Mononuclear cell (primary cell): ENCODE data around the gene MSMB. TPM values are rescaled to one million over a fixed set of nuclear protein-coding genes. Genes with fewer than 3 reads are reported as not detected.
"Not testable (repeated sequence)": the region's sequence is repeated elsewhere in the genome, so short reads cannot be mapped to it uniquely, and the experiment has no call there.

Experiments used
- H3K27me3 ChIP-seq: 2 replicates; pipeline ENCODE4 v1.6.0; 2011; ENCODE audit warnings: low read length, control low read depth; ENCODE audit not compliant: insufficient read depth
- H3K4me1 ChIP-seq: 2 replicates; pipeline ENCODE4 v1.5.1; 2011; ENCODE audit warnings: mild to moderate bottlenecking, low read length, control low read depth; ENCODE audit not compliant: insufficient read depth
- H3K4me3 ChIP-seq: 2 replicates; pipeline ENCODE4 v1.5.1; 2011; ENCODE audit warnings: mild to moderate bottlenecking, low read length, moderate library complexity
- H3K9me3 ChIP-seq: 2 replicates; pipeline ENCODE4 v1.5.1; 2011; ENCODE audit warnings: low read depth, mild to moderate bottlenecking, control low read depth, low read length
- total RNA-seq: library from RNA; depleted of rRNA; stranded (reverse); fragments of >200 nt; gene quantifications from one replicate; pipeline ENCODE4 v1.2.3, GENCODE V29; 2012

Gene MSMB
- total RNA-seq, 1 donor: not detected

DNA sequence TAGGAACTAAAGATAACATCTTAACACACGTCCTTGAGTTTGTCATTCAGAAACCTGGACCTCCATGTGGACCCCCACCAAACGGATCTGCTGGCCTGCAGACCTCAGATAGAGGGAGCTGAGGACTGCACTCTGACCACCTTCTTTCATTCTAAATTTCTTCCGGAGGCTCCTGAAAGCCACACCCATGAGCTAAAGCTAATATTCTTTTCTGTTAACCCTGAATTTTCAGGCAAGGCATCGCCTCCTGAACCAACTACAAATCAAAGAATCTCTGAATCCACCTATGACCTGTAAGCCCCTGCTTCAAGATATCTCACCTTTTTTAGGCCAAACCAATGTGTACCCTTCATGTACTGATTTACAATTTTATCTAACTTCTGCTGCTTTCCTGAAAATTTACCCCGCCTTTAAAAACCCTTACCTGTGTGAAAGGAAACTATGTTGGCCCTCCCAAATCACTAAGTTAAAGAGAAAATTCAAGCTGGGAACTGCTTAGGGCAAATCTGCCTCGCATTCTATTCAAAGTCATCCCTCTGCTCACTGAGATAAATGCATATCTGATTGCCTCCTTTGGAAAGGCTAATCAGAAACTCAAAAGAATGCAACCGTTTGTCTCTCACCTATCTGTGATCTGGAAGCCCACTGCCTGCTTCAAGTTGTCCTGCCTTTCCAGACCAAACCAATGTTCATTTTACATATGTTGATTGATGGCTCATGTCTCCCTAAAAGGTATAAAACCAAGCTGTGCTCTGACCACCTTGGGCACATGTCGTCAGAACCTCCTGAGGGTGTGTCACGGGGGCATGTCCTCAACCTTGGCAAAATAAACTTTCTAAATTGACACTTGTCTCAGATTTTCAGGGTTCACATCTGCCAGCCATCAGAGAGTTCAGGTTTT is 7.7 kb upstream of the MSMB start:
- Histone ChIP-seq H3K4me1 (peaks cover 13% of the 10 kb centered on the region), H3K9me3 (peaks cover 7% of the 10 kb centered on the region), H3K27me3 (no peaks in the 10 kb centered on the region), H3K4me3 (no peak overlapping the region)

DNA sequence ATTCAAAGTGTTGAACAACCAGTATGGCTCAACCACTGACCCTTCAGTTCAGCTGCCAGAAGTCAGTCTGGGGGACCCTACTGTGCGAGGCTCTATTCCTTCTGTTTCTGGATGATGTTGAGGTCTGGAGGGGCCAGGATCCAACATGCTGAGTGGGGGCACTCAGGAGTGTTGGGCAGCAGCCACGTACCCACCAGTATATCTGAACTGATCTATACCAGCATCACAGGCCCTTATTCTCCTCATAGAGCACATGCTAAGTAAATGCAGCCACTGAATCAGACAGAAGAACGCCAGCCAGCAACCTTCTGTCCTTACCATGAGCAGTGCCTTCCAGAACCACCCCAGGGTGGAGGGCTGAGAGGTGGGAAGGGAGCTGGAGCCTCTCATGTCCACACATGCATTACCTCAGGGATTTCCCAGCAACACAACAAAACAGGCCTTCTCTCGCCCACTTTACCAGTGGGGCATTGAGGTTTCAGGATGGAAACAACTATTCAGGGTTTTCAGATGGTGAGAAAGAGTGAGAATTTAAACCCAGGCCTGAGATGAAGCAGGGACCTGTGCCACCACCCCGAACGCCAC is 6.8 kb upstream of the MSMB start:
- H3K4me1 ChIP-seq: peaks cover 13% of the 10 kb centered on the region
- no peaks in the 10 kb centered on the region for H3K27me3 ChIP-seq
- no peak overlapping the region for H3K4me3 ChIP-seq
- H3K9me3 ChIP-seq: peaks cover 7% of the 10 kb centered on the region

DNA sequence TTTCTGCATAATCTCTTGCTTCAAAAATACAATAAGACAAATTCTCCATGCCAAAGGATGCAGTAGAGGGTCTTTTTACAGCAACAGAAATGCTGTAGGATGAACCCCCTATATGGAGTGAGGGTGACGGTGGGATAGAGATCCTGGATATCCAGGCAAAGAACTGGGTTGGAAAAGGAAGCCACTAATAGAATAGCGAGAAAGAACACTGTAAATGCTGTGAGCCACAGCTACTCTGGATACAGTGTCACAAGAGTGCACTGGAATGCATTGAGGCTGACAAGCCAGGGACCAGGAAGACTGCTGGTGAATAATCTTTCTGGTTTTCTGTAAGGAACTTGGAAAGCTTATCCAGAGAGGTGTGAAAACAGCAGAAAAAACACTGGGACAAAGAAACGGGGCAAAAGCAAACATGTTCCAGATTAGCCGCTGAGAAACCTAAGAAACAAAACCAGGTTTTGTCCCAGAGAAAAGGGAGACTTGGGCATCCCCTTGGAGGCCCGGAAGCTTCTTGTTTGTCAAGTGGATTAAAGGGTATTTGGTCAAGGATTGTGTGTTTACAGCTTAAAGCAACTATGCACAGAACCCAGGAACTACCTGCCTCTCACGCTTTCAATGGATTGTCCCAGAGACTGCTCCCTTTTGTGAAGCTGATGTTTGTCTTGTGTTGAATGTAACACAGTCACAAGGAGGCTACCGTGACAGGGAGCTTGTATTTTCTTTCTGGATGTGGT is 6.2 kb upstream of the MSMB start:
- H3K27me3 ChIP-seq: no peaks in the 10 kb centered on the region
- peaks cover 3% of the 10 kb centered on the region for H3K9me3 ChIP-seq
- H3K4me3 ChIP-seq: no peak overlapping the region
- peaks cover 13% of the 10 kb centered on the region for H3K4me1 ChIP-seq

DNA sequence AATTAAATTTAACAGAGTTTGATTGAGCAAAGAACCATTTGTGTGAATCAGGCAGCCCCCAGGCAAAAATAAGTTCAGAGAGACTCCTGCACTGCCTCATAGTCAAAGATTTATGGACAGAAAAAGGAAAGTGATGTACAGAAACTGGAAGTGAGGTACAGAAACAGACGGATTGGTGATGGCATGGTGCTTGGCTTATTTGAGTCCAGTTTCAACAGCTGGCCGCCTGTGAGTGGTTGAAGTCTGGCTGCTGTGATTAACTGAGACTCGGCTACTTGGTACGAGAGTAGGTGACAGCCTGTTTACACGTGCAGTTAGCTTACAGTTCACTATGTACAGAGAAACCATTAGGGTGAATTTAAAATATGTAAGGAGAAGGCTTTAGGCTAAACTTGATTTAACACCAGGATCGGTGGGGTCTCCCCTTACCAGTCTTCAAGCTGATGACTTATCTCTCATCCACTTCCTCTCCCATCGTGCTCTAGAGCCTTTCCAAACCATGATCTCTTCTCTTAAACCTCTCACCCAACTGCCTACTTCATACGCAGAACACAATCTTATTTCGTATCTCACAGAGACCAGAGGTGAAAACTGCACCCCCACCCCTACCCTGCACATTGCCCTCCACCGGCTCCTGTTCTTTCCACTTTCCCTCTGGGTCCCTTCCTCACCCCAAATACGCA is 5.0 kb upstream of the MSMB start:
- no peaks in the 10 kb centered on the region for H3K27me3 ChIP-seq
- H3K4me1 ChIP-seq: peaks cover 13% of the 10 kb centered on the region
- H3K4me3 ChIP-seq: no peak overlapping the region
- H3K9me3 ChIP-seq: no peaks in the 10 kb centered on the region

DNA sequence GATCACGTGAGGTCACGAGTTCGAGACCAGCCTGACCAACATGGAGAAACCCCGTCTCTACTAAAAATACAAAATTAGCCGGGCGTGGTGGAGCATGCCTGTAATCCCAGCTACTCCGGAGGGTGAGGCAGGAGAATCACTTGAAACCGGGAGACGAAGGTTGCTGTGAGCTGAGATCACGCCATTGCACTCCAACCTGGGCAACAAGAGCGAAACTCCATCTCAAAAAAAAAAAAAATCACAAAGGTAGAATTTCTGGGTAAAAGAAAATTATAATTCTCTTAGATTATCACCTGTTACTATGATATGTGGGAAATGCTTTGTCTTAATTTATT is 3.4 kb upstream of the MSMB start:
- H3K4me3 ChIP-seq, H3K27me3 ChIP-seq, H3K9me3 ChIP-seq, H3K4me1 ChIP-seq: not testable (repeated sequence)

DNA sequence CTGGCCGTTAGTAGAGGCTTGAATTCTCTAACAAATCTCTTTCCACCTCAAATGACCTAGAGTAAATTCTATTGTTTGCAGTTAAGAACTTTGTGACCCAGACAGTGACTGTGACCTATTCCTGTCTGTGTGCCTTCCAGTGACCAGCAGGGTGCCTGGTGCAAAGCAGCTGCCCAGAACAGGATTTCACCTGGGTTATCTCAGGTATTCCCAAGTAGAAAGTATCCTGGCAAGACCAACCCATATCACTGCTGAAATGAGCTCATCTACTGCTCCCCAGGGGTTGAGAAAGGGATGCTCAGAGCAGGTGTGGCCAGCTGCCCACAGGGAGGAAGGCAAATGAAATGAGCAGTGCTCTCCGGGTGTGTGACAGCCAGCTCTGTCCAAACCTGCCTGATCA is 2.1 kb upstream of the MSMB start:
- H3K27me3 ChIP-seq: no peaks in the 10 kb centered on the region
- no peak overlapping the region for H3K4me3 ChIP-seq
- no peaks in the 10 kb centered on the region for H3K9me3 ChIP-seq
- H3K4me1 ChIP-seq: no peaks in the 10 kb centered on the region

DNA sequence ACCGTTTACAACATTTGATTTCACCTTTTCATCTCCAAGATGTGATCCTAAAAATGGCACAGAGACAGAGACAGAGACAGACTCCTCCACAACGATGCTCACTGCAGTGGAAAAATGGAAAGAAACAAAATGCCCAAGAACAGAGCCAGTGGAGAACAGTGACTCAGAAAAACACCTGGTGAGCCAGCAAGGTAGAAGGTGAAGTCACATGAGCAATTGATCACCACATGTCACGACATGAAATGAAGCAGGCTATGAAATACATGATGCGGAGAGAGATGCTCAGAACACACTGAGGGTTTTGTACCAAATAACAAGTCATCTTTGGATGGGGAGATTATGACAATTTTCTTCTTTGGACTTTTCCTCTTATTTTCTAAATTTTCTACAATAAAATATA is 3.5 kb downstream of the MSMB start:
- no peak overlapping the region for H3K4me3 ChIP-seq
- H3K9me3 ChIP-seq: no peaks in the 10 kb centered on the region
- H3K4me1 ChIP-seq: no peaks in the 10 kb centered on the region
- H3K27me3 ChIP-seq: no peaks in the 10 kb centered on the region

DNA sequence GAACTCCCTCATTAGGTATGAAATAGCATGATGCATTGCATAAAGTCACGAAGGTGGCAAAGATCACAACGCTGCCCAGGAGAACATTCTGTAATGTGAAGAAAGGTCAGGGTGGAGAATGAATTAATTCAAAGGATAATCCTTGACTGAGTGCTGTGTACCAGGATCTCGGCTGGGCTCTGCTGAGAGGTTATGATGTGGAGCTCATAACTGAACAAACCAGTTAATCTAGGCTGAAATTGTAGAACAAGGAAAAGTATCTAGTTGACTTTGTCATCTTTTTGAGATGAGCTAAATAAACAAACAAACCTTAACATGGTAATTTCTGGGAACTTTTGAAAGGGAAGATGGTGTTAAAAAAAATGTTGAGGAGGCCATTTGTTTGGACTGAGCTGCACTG is 6.1 kb downstream of the MSMB start:
- Histone ChIP-seq H3K9me3 (no peaks in the 10 kb centered on the region), H3K27me3 (no peaks in the 10 kb centered on the region), H3K4me1 (no peaks in the 10 kb centered on the region), H3K4me3 (no peak overlapping the region)

DNA sequence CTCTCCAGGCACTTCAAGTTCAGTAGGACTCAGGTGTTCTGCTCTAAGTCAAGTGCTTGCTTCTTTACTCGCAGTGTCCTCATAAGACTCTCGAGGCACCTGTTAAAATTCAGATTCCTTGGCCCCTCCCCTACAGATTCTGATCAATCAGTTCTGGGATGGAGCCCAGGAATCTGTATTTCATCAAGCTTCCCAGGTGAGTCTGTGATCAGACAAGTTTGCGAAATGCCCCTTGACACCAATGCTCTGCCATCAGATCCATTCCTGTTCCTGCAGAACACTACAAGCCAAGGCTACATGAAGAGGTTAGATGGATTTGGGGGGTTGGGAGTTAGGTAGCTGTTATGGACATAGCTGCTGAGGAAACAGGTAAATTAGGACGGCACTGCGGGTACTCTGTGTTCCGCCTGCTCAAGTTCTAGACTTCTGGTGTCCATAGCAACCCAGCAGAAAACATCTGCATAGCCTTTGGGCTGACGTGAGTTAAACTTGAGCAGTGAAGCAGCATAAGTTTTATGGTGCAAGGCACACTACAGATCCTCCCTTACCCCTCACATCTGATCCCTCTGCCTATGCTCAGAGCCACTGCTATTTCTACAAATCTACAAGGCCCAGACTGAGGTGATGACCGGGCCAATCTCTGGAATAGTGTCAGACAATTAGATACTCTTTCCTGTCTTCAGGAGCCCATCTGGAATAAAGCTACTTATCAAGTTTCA is 8.8 kb downstream of the MSMB start:
- H3K4me3 ChIP-seq: no peak overlapping the region
- no peaks in the 10 kb centered on the region for H3K27me3 ChIP-seq
- H3K4me1 ChIP-seq: peaks cover 3% of the 10 kb centered on the region
- no peaks in the 10 kb centered on the region for H3K9me3 ChIP-seq

DNA sequence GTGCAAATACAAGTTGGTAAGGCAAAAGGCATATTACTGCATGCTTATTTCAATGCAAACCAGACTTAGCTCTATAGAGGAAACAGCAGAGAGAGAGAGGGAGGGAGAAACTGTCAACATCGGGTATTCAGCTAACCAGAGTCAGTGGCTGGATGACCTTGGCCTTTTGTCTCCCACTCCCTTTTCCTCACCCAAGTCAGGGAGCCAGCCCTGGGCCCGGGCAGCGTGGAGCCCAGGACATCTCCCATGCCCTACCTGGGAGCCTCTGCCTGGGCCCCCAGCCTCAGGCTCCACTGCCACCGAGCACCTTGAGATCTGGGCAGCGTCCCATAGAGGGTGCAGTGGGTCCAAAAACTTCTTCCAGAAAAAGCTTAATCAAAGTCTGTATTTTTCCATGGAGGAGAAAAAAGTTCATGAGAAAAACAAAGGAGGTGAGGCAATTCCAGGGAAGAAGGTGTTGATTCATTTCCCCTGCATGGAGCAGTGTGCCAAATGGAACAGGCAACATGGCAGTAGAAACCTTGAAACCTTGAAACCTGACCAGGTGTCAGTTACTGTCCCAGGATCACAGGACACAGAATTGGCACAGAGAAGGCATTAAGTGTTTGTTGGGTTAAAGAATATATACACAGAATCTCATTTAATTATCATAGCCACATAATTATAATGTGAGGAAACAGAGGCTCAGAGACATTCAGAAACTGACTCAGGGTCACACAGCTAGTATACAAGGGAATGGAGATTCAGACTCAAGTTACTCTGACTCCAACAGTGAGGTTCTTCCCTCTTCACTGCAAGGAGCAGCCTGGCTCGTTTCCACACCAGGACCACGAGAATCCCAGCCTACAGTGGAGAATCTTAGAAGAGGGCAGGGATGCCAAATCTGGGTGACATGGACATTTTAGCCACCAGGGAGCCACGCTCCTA is 9.9 kb downstream of the MSMB start:
- Histone ChIP-seq H3K27me3 (no peaks in the 10 kb centered on the region), H3K4me1 (peaks cover 9% of the 10 kb centered on the region), H3K4me3 (no peak overlapping the region), H3K9me3 (no peaks in the 10 kb centered on the region)

DNA sequence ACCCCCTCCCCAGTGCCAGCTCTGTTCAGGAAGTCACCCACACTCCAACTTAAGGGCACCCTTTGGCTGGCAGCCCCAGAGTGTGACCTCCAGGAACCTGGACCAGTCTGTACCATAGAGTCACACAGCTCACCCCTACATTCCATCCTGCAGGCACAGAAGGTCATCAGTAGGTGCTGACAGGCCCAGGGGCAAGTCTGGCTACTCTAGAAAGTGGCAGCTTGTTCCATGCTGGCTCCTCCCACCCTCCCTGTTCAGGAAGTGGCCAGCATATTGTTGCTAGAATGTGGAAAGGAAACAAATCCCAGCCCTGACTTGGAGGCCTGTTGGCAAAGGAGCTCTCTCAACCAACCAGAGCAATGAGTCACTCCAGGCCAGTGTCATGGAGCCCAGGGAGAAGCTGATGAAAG is 12.5 kb downstream of the MSMB start:
- Histone ChIP-seq H3K27me3 (no peaks in the 10 kb centered on the region), H3K4me3 (no peak overlapping the region), H3K9me3 (no peaks in the 10 kb centered on the region), H3K4me1 (peaks cover 29% of the 10 kb centered on the region)

DNA sequence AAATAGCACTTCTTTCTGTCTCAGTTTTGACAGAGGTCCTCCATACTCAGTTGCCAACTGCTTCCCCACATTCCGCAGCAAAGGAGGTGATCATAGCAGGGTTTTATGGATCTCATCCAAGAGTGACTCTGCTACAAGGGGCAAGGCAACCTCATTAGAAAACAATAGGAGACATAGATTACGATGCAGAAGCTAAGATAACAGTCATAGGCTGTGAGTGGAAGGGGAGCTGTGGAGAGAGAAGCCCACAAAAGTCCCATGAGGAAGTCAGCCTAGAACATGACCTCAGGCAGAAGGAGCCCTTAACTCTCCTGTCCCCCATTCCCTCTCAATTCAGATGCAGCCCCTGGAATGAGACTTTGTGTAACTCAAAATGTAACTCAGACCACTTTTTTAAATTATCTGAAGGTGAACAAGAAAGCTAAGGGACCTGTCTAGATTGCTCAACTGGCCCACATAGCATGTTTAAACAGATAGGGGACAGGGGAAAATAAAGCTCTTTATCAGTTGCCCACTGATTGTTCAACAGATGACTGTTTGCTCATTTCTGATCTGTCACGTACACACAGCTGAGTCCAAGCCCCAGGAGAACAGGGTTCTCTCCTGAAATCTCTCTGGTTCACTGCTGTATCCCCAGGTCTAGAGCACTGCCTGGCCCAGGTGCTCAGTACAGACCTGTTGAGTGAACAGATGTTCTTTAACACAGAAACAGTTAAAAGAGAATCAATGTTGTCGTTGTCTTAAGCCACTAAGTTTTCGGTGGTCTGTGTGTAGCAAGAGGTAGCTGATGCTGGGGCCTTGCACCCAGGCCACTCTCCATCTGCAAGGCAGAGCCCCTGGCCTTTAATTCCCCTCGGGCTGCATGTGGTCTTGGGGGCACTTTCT is 14.2 kb downstream of the MSMB start:
- Histone ChIP-seq H3K27me3 (no peaks in the 10 kb centered on the region), H3K9me3 (no peaks in the 10 kb centered on the region), H3K4me1 (peaks cover 45% of the 10 kb centered on the region), H3K4me3 (no peak overlapping the region)
